Loucy (cell line): ENCODE data around the gene NAALADL2.

ENCODE experiments used
- H2AFZ ChIP-seq: fragments of 200-600 bp; sonication (generic); 2 replicates; pipeline ENCODE4 v1.6.0; 2016; ENCODE audit warnings: antibody characterized with exemption, mild to moderate bottlenecking, low read length, moderate library complexity
- H3F3A ChIP-seq: fragments of 200-600 bp; 2 replicates; pipeline ENCODE4 v1.6.0; 2016; ENCODE audit warnings: antibody characterized with exemption, low read depth, mild to moderate bottlenecking
- H3K27me3 ChIP-seq: fragments of 200-600 bp; sonication (generic); 2 replicates; pipeline ENCODE4 v1.6.1; 2014; ENCODE audit warnings: low read length, mild to moderate bottlenecking; ENCODE audit not compliant: insufficient read depth, poor library complexity, severe bottlenecking
- H3K36me3 ChIP-seq: fragments of 200-600 bp; sonication (generic); 2 replicates; pipeline ENCODE4 v1.6.1; 2016; ENCODE audit warnings: low read length; ENCODE audit not compliant: insufficient read depth
- H3K4me1 ChIP-seq: fragments of 200-600 bp; sonication (generic); 2 replicates; pipeline ENCODE4 v1.5.1; 2014; ENCODE audit warnings: low read length, mild to moderate bottlenecking; ENCODE audit not compliant: insufficient read depth, poor library complexity, severe bottlenecking
- H3K4me2 ChIP-seq: fragments of 200-600 bp; sonication (generic); 2 replicates; pipeline ENCODE4 v1.6.0; 2014; ENCODE audit warnings: antibody characterized with exemption, low read length, low read depth, mild to moderate bottlenecking; ENCODE audit not compliant: poor library complexity, severe bottlenecking
- H3K4me3 ChIP-seq: fragments of 200-600 bp; sonication (generic); 2 replicates; pipeline ENCODE4 v1.5.1; 2014; ENCODE audit warnings: low read length, mild to moderate bottlenecking, mixed read lengths; ENCODE audit not compliant: poor library complexity, severe bottlenecking
- H3K79me2 ChIP-seq: fragments of 200-600 bp; sonication (generic); 2 replicates; pipeline ENCODE4 v1.6.1; 2014; ENCODE audit warnings: low read length; ENCODE audit not compliant: insufficient read depth
- H3K9ac ChIP-seq: fragments of 200-600 bp; sonication (generic); 2 replicates; pipeline ENCODE4 v1.6.0; 2014; ENCODE audit warnings: mild to moderate bottlenecking, low read depth, low read length, moderate library complexity; ENCODE audit not compliant: poor library complexity, severe bottlenecking
- H3K9me2 ChIP-seq: fragments of 200-600 bp; sonication (generic); replicated peaks from 2 replicates; pipeline ENCODE4 v1.6.1; 2016; ENCODE audit warnings: low read depth, low read length, mixed read lengths
- H3K9me3 ChIP-seq: fragments of 200-600 bp; sonication (generic); 2 replicates; pipeline ENCODE4 v1.6.1; 2014; ENCODE audit warnings: mild to moderate bottlenecking, antibody characterized with exemption, low read length, low read depth; ENCODE audit not compliant: insufficient read depth
- H4K20me1 ChIP-seq: fragments of 200-600 bp; sonication (generic); 2 replicates; pipeline ENCODE4 v1.6.0; 2014; ENCODE audit warnings: antibody characterized with exemption, low read length, mild to moderate bottlenecking; ENCODE audit not compliant: insufficient read depth, poor library complexity, severe bottlenecking
- CTCF ChIP-seq: fragments of 200-600 bp; sonication (generic); conservative IDR thresholded peaks from 2 replicates; pipeline ENCODE4 v1.5.1; 2014; ENCODE audit warnings: mild to moderate bottlenecking, antibody characterized with exemption, low read length
- EZH2phosphoT487 ChIP-seq: fragments of 200-600 bp; IDR thresholded peaks from 2 replicates; pipeline ENCODE4 v1.6.1; 2018; ENCODE audit warnings: antibody characterized with exemption, mild to moderate bottlenecking, moderate library complexity, borderline replicate concordance

The NAALADL2 gene

GRCh38 chr3:175672119-175672689 is 813.1 kb downstream of the NAALADL2 start:
- H3K27me3 ChIP-seq, result no peaks in the 10 kb centered on the region
- no peak overlapping the region for H3K9ac ChIP-seq
- TF ChIP-seq EZH2phosphoT487 (no peak), CTCF (no peak)
- H3K9me2 ChIP-seq, result no peaks in the 10 kb centered on the region
- no peak overlapping the region for H3K4me3 ChIP-seq
- H3K4me1 ChIP-seq, result no peaks in the 10 kb centered on the region
- no peaks in the 10 kb centered on the region for H4K20me1 ChIP-seq
- H3K4me2 ChIP-seq, result no peak overlapping the region
- H3F3A ChIP-seq, result no peaks in the 10 kb centered on the region
- no peaks in the 10 kb centered on the region for H3K9me3 ChIP-seq
- H3K79me2 ChIP-seq, result no peaks in the 10 kb centered on the region
- no peak overlapping the region for H2AFZ ChIP-seq
- H3K36me3 ChIP-seq, result no peaks in the 10 kb centered on the region

GRCh38 chr3:175679568-175679967 is 820.4 kb downstream of the NAALADL2 start:
- Histone ChIP-seq H3K4me1 (no peaks in the 10 kb centered on the region), H3K4me2 (no peak overlapping the region), H2AFZ (no peak overlapping the region), H3K79me2 (no peaks in the 10 kb centered on the region), H3K27me3 (no peaks in the 10 kb centered on the region), H3K9me3 (peaks cover 6% of the 10 kb centered on the region; the same call in 1 of the 2 replicates), H3K9ac (no peak overlapping the region), H3K4me3 (no peak overlapping the region), H3K36me3 (no peaks in the 10 kb centered on the region), H4K20me1 (no peaks in the 10 kb centered on the region), H3K9me2 (no peaks in the 10 kb centered on the region), H3F3A (no peaks in the 10 kb centered on the region)
- TF ChIP-seq EZH2phosphoT487 (no peak), CTCF (no peak)

- Histone ChIP-seq H3K4me3 (no peak overlapping the region), H3K9me2 (no peaks in the 10 kb centered on the region), H3K4me2 (no peak overlapping the region), H3F3A (no peaks in the 10 kb centered on the region), H3K9ac (no peak overlapping the region), H4K20me1 (no peaks in the 10 kb centered on the region), H3K27me3 (no peaks in the 10 kb centered on the region), H3K9me3 (no peaks in the 10 kb centered on the region), H3K36me3 (no peaks in the 10 kb centered on the region), H2AFZ (no peak overlapping the region), H3K4me1 (no peaks in the 10 kb centered on the region), H3K79me2 (no peaks in the 10 kb centered on the region)
- TF ChIP-seq EZH2phosphoT487, result no peak
- TF ChIP-seq CTCF, result no peak
These were observed 833.1 kb downstream of the NAALADL2 start for GRCh38 chr3:175692256-175692655.
